NB4 (cell line): ENCODE measurements around the gene ZDHHC7.
A peak's percentile ranks its signal among the peaks of the same experiment; 100 is the strongest.

Experiments used
- DNase-seq: peaks from one replicate; pipeline ENCODE4 v3.0.0; 2010; ENCODE audit warnings: low read depth
- H3K4me3 ChIP-seq: one replicate; pipeline ENCODE4 v1.5.1; 2011; ENCODE audit warnings: mild to moderate bottlenecking, low read depth, low read length, moderate library complexity
- MAX ChIP-seq: IDR thresholded peaks from 2 replicates; pipeline ENCODE4 v1.6.1; 2011; ENCODE audit warnings: low read depth, low read length
- MYC ChIP-seq: IDR thresholded peaks from 2 replicates; pipeline ENCODE4 v1.6.1; 2011; ENCODE audit warnings: low read depth, low read length
- POLR2A ChIP-seq: IDR thresholded peaks from 2 replicates; pipeline ENCODE4 v1.6.1; 2011; ENCODE audit warnings: mild to moderate bottlenecking; ENCODE audit not compliant: insufficient read length; ENCODE audit errors: extremely low read depth
- TF ChIP-seq, protein P1 (sequence below): IDR thresholded peaks from one replicate; pipeline ENCODE4 v1.5.1; 2012; ENCODE audit warnings: low read depth, low read length

ZDHHC7 gene

GRCh38 chr16:84963066-84963465, 48.3 kb downstream of the ZDHHC7 start:
- H3K4me3 ChIP-seq: no peak overlapping the region
- TF ChIP-seq POLR2A (no peak), MAX (no peak), MYC (no peak)
- TF ChIP-seq, protein P1, sequence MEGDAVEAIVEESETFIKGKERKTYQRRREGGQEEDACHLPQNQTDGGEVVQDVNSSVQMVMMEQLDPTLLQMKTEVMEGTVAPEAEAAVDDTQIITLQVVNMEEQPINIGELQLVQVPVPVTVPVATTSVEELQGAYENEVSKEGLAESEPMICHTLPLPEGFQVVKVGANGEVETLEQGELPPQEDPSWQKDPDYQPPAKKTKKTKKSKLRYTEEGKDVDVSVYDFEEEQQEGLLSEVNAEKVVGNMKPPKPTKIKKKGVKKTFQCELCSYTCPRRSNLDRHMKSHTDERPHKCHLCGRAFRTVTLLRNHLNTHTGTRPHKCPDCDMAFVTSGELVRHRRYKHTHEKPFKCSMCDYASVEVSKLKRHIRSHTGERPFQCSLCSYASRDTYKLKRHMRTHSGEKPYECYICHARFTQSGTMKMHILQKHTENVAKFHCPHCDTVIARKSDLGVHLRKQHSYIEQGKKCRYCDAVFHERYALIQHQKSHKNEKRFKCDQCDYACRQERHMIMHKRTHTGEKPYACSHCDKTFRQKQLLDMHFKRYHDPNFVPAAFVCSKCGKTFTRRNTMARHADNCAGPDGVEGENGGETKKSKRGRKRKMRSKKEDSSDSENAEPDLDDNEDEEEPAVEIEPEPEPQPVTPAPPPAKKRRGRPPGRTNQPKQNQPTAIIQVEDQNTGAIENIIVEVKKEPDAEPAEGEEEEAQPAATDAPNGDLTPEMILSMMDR: no peak
- DNase-seq: no peak

- no peak for TF ChIP-seq POLR2A
- no peak for TF ChIP-seq MYC
- no peak for TF ChIP-seq MAX
- TF ChIP-seq, protein P1: no peak
- H3K4me3 ChIP-seq: no peak overlapping the region
- no peak for DNase-seq
Observed at GRCh38 chr16:84960942-84961341, 50.4 kb downstream of the ZDHHC7 start.

- peak; percentile 85 for DNase-seq
- no peak overlapping the region for H3K4me3 ChIP-seq
- no peak for TF ChIP-seq POLR2A
Observed at GRCh38 chr16:84959784-84960417, 51.4 kb downstream of the ZDHHC7 start.

DNA sequence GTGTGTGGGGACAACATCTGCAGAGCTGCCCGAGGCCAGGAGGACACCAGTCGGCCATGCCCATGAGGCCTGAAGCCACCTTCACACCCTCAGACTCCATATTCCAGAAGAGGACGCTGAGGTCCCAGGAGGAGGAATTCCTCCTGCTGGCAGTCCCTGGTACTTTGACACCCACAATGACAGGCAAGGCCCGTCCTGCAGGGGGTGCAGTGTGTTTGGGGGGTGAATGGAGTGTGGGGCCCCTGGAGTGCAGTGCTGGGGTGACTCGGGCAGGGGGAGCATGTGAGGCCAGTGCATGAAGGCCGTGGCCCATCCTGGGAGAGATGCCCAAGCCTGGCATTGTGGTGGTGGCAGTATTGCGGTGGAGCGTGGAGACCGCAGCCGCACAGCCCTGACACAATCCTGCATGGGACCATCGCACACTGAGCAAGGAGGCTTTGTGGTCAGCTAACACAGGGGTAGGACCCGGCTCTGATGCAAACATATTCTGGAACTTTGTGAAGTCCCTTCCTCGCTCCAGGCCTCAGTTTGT, 52.2 kb downstream of the ZDHHC7 start:
- TF ChIP-seq, protein P1: peak; percentile 79
- no peak for TF ChIP-seq MYC
- no peak for TF ChIP-seq MAX
- peak; percentile 77 for DNase-seq

DNA sequence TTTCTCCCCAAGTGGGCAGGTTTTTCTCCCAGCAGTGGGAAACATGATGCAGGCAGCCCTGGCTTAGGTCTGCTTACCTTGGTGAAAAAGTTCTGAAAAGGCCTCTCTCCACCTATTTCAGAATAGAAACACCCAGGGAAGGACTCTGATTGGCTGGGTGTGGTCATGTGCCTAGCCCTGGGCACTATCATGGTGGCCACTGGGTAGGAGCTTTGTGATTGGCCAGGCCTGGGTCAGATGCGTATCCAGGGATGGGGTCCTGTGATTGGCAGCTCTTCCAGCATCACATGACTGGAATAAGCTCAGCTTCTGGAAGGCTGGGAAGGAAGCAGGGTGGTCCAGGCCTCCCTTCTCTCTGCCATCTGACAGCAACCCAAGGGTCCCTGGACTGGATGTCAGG, 53.5 kb downstream of the ZDHHC7 start:
- TF ChIP-seq MAX: no peak
- no peak for TF ChIP-seq MYC
- no peak for TF ChIP-seq POLR2A
- TF ChIP-seq, protein P1: no peak
- H3K4me3 ChIP-seq: no peak overlapping the region
- DNase-seq: no peak

More for the DNA sequence above, 52.2 kb downstream of the ZDHHC7 start:
- no peak overlapping the region for H3K4me3 ChIP-seq

GRCh38 chr16:84957192-84957591, 54.1 kb downstream of the ZDHHC7 start:
- no peak overlapping the region for H3K4me3 ChIP-seq
- DNase-seq: no peak
- TF ChIP-seq MYC (no peak), POLR2A (no peak), MAX (no peak)
- TF ChIP-seq, protein P1: no peak
